AG04450 (cell line): ENCODE data around the gene PLPP4. TPM values are rescaled to one million over a fixed set of nuclear protein-coding genes. Genes with fewer than 3 reads are reported as not detected.

Source experiments
- CTCF ChIA-PET: fragments of 300-600, 350-600 bp; formaldehyde crosslinking; extraction: SDS; loops from one replicate; lab custom pipeline; 2022; ENCODE audit warnings: antibody characterized with exemption, inconsistent platforms; lab: Charles Lee
- POLR2A ChIA-PET: fragments of 350-600 bp; formaldehyde crosslinking; extraction: SDS; loops from one replicate; lab custom pipeline; 2021; ENCODE audit warnings: antibody characterized with exemption, inconsistent platforms; lab: Yijun Ruan, JAX
- DNase-seq: peaks from one replicate; pipeline ENCODE4 v3.0.0-alpha.2; 2011; ENCODE audit warnings: low read depth, low spot score
- H3K27ac ChIP-seq: one replicate; pipeline ENCODE4 v1.5.1; 2012; ENCODE audit warnings: low read depth, low read length, control low read depth
- H3K27me3 ChIP-seq: one replicate; pipeline ENCODE4 v1.6.0; 2012; ENCODE audit warnings: low read length; ENCODE audit not compliant: control insufficient read depth, insufficient read depth
- H3K4me3 ChIP-seq: 2 replicates; pipeline ENCODE4 v1.5.1; 2011; ENCODE audit warnings: mild to moderate bottlenecking, low read depth, low read length, control low read depth
- H3K9me3 ChIP-seq: 2 replicates; pipeline ENCODE4 v1.5.1; 2012; ENCODE audit warnings: low read length; ENCODE audit not compliant: control insufficient read depth, insufficient read depth
- CTCF ChIP-seq: IDR thresholded peaks from 2 replicates; pipeline ENCODE4 v1.5.1; 2011; ENCODE audit warnings: low read depth, low read length, control low read depth, inconsistent platforms
- polyA plus RNA-seq: library from polyadenylated mRNA; depleted of rRNA; stranded (reverse); fragments of >200 nt; gene quantifications from 2 replicates; pipeline ENCODE4 v1.2.3, GENCODE V29; 2011

PLPP4 gene
- polyA plus RNA-seq, 1 experiment: not detected

GRCh38 chr10:120459185-120459584 lies 2.2 kb downstream of the PLPP4 start:
- DNase-seq: no peak
- ChIA-PET POLR2A (no interaction called here), CTCF (no interaction called here)
- no peak overlapping the region for H3K27ac ChIP-seq
- H3K27me3 ChIP-seq: no peaks in the 10 kb centered on the region
- peaks cover 49% of the 10 kb centered on the region for H3K9me3 ChIP-seq
- TF ChIP-seq CTCF: no peak
- H3K4me3 ChIP-seq: no peak overlapping the region

GRCh38 chr10:120460186-120460585 lies 3.2 kb downstream of the PLPP4 start:
- ChIA-PET POLR2A (no interaction called here), CTCF (no interaction called here)
- Histone ChIP-seq H3K27ac (no peak overlapping the region), H3K9me3 (peaks cover 44% of the 10 kb centered on the region), H3K4me3 (no peak overlapping the region), H3K27me3 (no peaks in the 10 kb centered on the region)
- DNase-seq: no peak
- no peak for TF ChIP-seq CTCF

- H3K9me3 ChIP-seq: peaks cover 44% of the 10 kb centered on the region
- no peak for DNase-seq
- no peak overlapping the region for H3K4me3 ChIP-seq
- TF ChIP-seq CTCF: no peak
- H3K27ac ChIP-seq: no peak overlapping the region
- H3K27me3 ChIP-seq: no peaks in the 10 kb centered on the region
- CTCF ChIA-PET: no interaction called here
- POLR2A ChIA-PET: no interaction called here
Observed at GRCh38 chr10:120460776-120461175, 3.7 kb downstream of the PLPP4 start.

GRCh38 chr10:120462018-120462682 lies 5.1 kb downstream of the PLPP4 start:
- H3K4me3 ChIP-seq: no peak overlapping the region
- TF ChIP-seq CTCF: no peak
- CTCF ChIA-PET: no interaction called here

GRCh38 chr10:120465138-120465537 lies 8.1 kb downstream of the PLPP4 start:
- ChIA-PET CTCF (no interaction called here), POLR2A (no interaction called here)
- no peak for DNase-seq
- no peaks in the 10 kb centered on the region for H3K27me3 ChIP-seq
- H3K9me3 ChIP-seq: peaks cover 22% of the 10 kb centered on the region
- TF ChIP-seq CTCF: no peak
- H3K4me3 ChIP-seq: no peak overlapping the region
- no peak overlapping the region for H3K27ac ChIP-seq

More at GRCh38 chr10:120462018-120462682, 5.1 kb downstream of the PLPP4 start:
- H3K27me3 ChIP-seq: no peaks in the 10 kb centered on the region
- DNase-seq: no peak
- H3K9me3 ChIP-seq: peaks cover 40% of the 10 kb centered on the region
- POLR2A ChIA-PET: no interaction called here
- H3K27ac ChIP-seq: no peak overlapping the region
